Peyer's patch (tissue), 4 donors: ENCODE results near the gene AMACR. TPM values are rescaled to one million over a fixed set of nuclear protein-coding genes. Genes with fewer than 3 reads are reported as not detected.

ENCODE experiments used
- DNase-seq, 3 donors: peaks; one replicate each; pipeline ENCODE4 v3.0.0-alpha.2; 2017 to 2019
- H3K27ac ChIP-seq, 4 donors: fragments of 200-600 bp; sonication (generic); one replicate each; pipeline ENCODE4 v1.5.1; 2016 to 2019
- H3K27me3 ChIP-seq, 2 donors: fragments of 200-600 bp; sonication (generic); one replicate each; pipeline ENCODE4 v1.5.1; 2019
- H3K36me3 ChIP-seq, 3 donors: fragments of 200-600 bp; sonication (generic); one replicate each; pipeline ENCODE4 v1.5.1; 2016 to 2019
- H3K4me1 ChIP-seq, 4 donors: fragments of 200-600 bp; sonication (generic); one replicate each; pipeline ENCODE4 v1.5.1; 2016 to 2019
- H3K4me3 ChIP-seq, 4 donors: fragments of 200-600 bp; sonication (generic); 1 replicate in 3 of 4; 2 replicates in 1 of 4; pipeline ENCODE4 v1.5.1; 2016 to 2019; ENCODE audit warnings: mild to moderate bottlenecking in 1 of 4
- H3K9me3 ChIP-seq, 4 donors: fragments of 200-600 bp; sonication (generic); one replicate each; pipeline ENCODE4 v1.5.1; 2016 to 2019; ENCODE audit warnings: mild to moderate bottlenecking in 1 of 4
- CTCF ChIP-seq, 6 experiments: fragments of 450-650 bp in 4 of 6; fragments of 200-600 bp in 2 of 6; sonication (generic) in 1 of 6; IDR thresholded peaks; one replicate each; pipeline ENCODE4 v1.5.1; 2017 to 2019; ENCODE audit warnings: antibody characterized with exemption in 6 of 6, mild to moderate bottlenecking in 3 of 6, moderate library complexity in 1 of 6
- POLR2A ChIP-seq, 2 donors: fragments of 450-650 bp; IDR thresholded peaks; one replicate each; pipeline ENCODE4 v1.5.1; 2017; ENCODE audit warnings: antibody characterized with exemption in 2 of 2, mild to moderate bottlenecking in 2 of 2, moderate library complexity in 2 of 2
- total RNA-seq, 4 donors: library from RNA; depleted of rRNA; stranded (reverse); fragments of >200 nt; gene quantifications; one replicate each; pipeline ENCODE4 v1.1.0, GENCODE V29; 2016

Gene AMACR
- total RNA-seq, 4 donors from 2014 or later = 14.9 to 24.1 (median 20.3) TPM

GRCh38 chr5:33992864-33993263 is 15.0 kb downstream of the AMACR start:
- H3K9me3 ChIP-seq = no peaks in the 10 kb centered on the region
- H3K27ac ChIP-seq = no peak overlapping the region
- no peak for DNase-seq
- H3K36me3 ChIP-seq = peaks cover 0 to 27% (median 0%) of the 10 kb centered on the region in 3 donors
- no peaks in the 10 kb centered on the region for H3K27me3 ChIP-seq
- TF ChIP-seq CTCF (IDR thresholded peaks at IDR 0.05) = no peak
- no peak for TF ChIP-seq POLR2A (IDR thresholded peaks at IDR 0.05)
- H3K4me3 ChIP-seq = no peak overlapping the region
- H3K4me1 ChIP-seq = no peaks in the 10 kb centered on the region

- Histone ChIP-seq H3K4me1 (no peaks in the 10 kb centered on the region), H3K4me3 (no peak overlapping the region), H3K9me3 (no peaks in the 10 kb centered on the region), H3K27ac (no peak overlapping the region), H3K27me3 (no peaks in the 10 kb centered on the region), H3K36me3 (peaks cover 0 to 29% (median 0%) of the 10 kb centered on the region in 3 donors)
- DNase-seq = no peak
- TF ChIP-seq CTCF (IDR thresholded peaks at IDR 0.05) (no peak), POLR2A (IDR thresholded peaks at IDR 0.05) (no peak)
These were observed 22.4 kb downstream of the AMACR start for GRCh38 chr5:33985447-33985846.

- DNase-seq = no peak
- Histone ChIP-seq H3K9me3 (no peaks in the 10 kb centered on the region), H3K27me3 (no peaks in the 10 kb centered on the region), H3K27ac (no peak within 1 kb of the TSS), H3K4me1 (no peaks in the 10 kb centered on the region), H3K36me3 (peaks cover 0 to 29% (median 0%) of the 10 kb centered on the region in 3 donors), H3K4me3 (no peak within 1 kb of the TSS)
- TF ChIP-seq POLR2A (IDR thresholded peaks at IDR 0.05) (no peak), CTCF (IDR thresholded peaks at IDR 0.05) (no peak)
These were observed 23.2 kb downstream of the AMACR start, which contains the start of gene SLC45A2 for GRCh38 chr5:33984671-33985124. Gene SLC45A2, minus strand, starts transcription at chr5:33984693. Its CDS starts 110 bp downstream, at chr5:33984583.

- no peaks in the 10 kb centered on the region for H3K9me3 ChIP-seq
- H3K4me1 ChIP-seq = no peaks in the 10 kb centered on the region
These were observed 23.7 kb downstream of the AMACR start for GRCh38 chr5:33984178-33984577.

GRCh38 chr5:33981408-33982162 is 26.3 kb downstream of the AMACR start:
- TF ChIP-seq POLR2A (IDR thresholded peaks at IDR 0.05) = no peak
- no peak for TF ChIP-seq CTCF (IDR thresholded peaks at IDR 0.05)
- no peaks in the 10 kb centered on the region for H3K27me3 ChIP-seq
- no peaks in the 10 kb centered on the region for H3K4me1 ChIP-seq
- no peaks in the 10 kb centered on the region for H3K9me3 ChIP-seq
- peaks cover 0 to 3% (median 0%) of the 10 kb centered on the region in 3 donors for H3K36me3 ChIP-seq
- H3K4me3 ChIP-seq = no peak overlapping the region
- DNase-seq = no peak
- H3K27ac ChIP-seq = no peak overlapping the region

More at GRCh38 chr5:33984178-33984577, 23.7 kb downstream of the AMACR start:
- TF ChIP-seq CTCF (IDR thresholded peaks at IDR 0.05) (no peak), POLR2A (IDR thresholded peaks at IDR 0.05) (no peak)
- Histone ChIP-seq H3K4me3 (no peak overlapping the region), H3K27ac (no peak overlapping the region), H3K27me3 (no peaks in the 10 kb centered on the region), H3K36me3 (peaks cover 0 to 27% (median 0%) of the 10 kb centered on the region in 3 donors)
- no peak for DNase-seq
